Kidney (tissue), 14 donors: Measurements from ENCODE around the gene ZNF627. TPM values are rescaled to one million over a fixed set of nuclear protein-coding genes. Genes with fewer than 3 reads are reported as not detected.

Source experiments
- DNase-seq, 5 donors: peaks; one replicate each; pipeline ENCODE4 v3.0.0-alpha.2; 2013 to 2020
- FAIRE-seq: peaks from 2 replicates; lab custom pipeline; 2012; peaks lifted over from hg19 to GRCh38; lab: Jason Lieb, UNC
- H3K27ac ChIP-seq, 2 donors: one replicate each; pipeline ENCODE4 v1.7.0; 2013; ENCODE audit warnings: low read depth in 2 of 2, low read length in 2 of 2, inconsistent platforms in 1 of 2
- H3K27me3 ChIP-seq: one replicate; pipeline ENCODE4 v1.7.1; 2013; ENCODE audit warnings: low read length, inconsistent platforms; ENCODE audit not compliant: control insufficient read depth, insufficient read depth
- H3K36me3 ChIP-seq, 3 donors: one replicate each; pipeline versions ENCODE4 v1.7.0 to v1.7.1; 2013; ENCODE audit warnings: low read length in 3 of 3, control low read depth in 1 of 3, inconsistent platforms in 1 of 3; ENCODE audit not compliant: insufficient read depth in 3 of 3, control insufficient read depth in 2 of 3
- H3K4me1 ChIP-seq, 3 donors: one replicate each; pipeline versions ENCODE4 v1.7.0 to v1.7.1; 2013; ENCODE audit warnings: low read length in 3 of 3, inconsistent platforms in 1 of 3, low read depth in 1 of 3; ENCODE audit not compliant: control insufficient read depth in 2 of 3, insufficient read depth in 2 of 3
- H3K4me3 ChIP-seq, 3 donors: one replicate each; pipeline versions ENCODE4 v1.7.0 to v1.8.1; 2013; ENCODE audit warnings: low read length in 3 of 3, control low read depth in 1 of 3, inconsistent platforms in 1 of 3
- H3K9ac ChIP-seq, 3 donors: one replicate each; pipeline versions ENCODE4 v1.7.0 to v1.7.1; 2013; ENCODE audit warnings: low read length in 3 of 3, control low read depth in 1 of 3, inconsistent platforms in 1 of 3
- H3K9me3 ChIP-seq, 3 donors: one replicate each; pipeline versions ENCODE4 v1.7.0 to v1.7.1; 2013; ENCODE audit warnings: low read length in 3 of 3, control low read depth in 1 of 3, inconsistent platforms in 1 of 3; ENCODE audit not compliant: control insufficient read depth in 2 of 3, insufficient read depth in 1 of 3
- intact Hi-C: fragments of 100-400 bp; cut with DNase I; formaldehyde crosslinking; loops from one replicate; pipeline ENCODE4 v1.11.1; 2022
- polyA plus RNA-seq: library from polyadenylated mRNA; stranded (reverse); fragments of 350-450 nt; fragmentation: Illumina TruSeq; extraction: RNeasy Lipid Tissue Mini Kit (QIAGEN cat#74804); gene quantifications from one replicate; pipeline ENCODE4 v1.2.3, GENCODE V29; 2014; ENCODE audit warnings: low read depth, low replicate concordance; ENCODE audit not compliant: insufficient read depth
- total RNA-seq: library from RNA; stranded (reverse); fragmentation: NEBNext Ultra II Directional; extraction: Animal tissue kit (Norgen Biotek cat#: 25700); gene quantifications from one replicate; pipeline ENCODE4 v1.2.1, GENCODE V29; 2021
- TF ChIP-seq, protein P1 (sequence below): IDR thresholded peaks from 3 replicates; pipeline ENCODE4 v1.5.1; 2012; ENCODE audit warnings: mild to moderate bottlenecking, moderate library complexity, borderline replicate concordance; ENCODE audit not compliant: insufficient read depth; ENCODE audit errors: extremely low read depth
- donor health status: control.
- donor health status: control.
- donor health status: control.
- donor health status: control.
- donor health status: control.
- donor health status: DM: yes; HTN: yes; CAD: no.
- donor health status: Normal renal cell carcinoma (clear cell type).

The ZNF627 gene
- total and polyA plus RNA-seq, 2 donors from 2014 or later = 8.4 to 20.8 TPM

GRCh38 chr19:11639602-11640471 is 42.6 kb downstream of the ZNF627 start:
- no peaks in the 10 kb centered on the region for H3K36me3 ChIP-seq
- H3K9ac ChIP-seq = peak overlapping the region in 2 of 3 donors; percentile 55 to 62
- FAIRE-seq = peak; percentile 80
- H3K4me3 ChIP-seq = peak overlapping the region; percentile 65 to 73 (median 72)
- DNase-seq = peak; percentile 98 to 99 (median 99)
- no peaks in the 10 kb centered on the region for H3K27me3 ChIP-seq
- peaks cover 0 to 5% (median 0%) of the 10 kb centered on the region in 3 donors for H3K4me1 ChIP-seq
- TF ChIP-seq, protein P1, sequence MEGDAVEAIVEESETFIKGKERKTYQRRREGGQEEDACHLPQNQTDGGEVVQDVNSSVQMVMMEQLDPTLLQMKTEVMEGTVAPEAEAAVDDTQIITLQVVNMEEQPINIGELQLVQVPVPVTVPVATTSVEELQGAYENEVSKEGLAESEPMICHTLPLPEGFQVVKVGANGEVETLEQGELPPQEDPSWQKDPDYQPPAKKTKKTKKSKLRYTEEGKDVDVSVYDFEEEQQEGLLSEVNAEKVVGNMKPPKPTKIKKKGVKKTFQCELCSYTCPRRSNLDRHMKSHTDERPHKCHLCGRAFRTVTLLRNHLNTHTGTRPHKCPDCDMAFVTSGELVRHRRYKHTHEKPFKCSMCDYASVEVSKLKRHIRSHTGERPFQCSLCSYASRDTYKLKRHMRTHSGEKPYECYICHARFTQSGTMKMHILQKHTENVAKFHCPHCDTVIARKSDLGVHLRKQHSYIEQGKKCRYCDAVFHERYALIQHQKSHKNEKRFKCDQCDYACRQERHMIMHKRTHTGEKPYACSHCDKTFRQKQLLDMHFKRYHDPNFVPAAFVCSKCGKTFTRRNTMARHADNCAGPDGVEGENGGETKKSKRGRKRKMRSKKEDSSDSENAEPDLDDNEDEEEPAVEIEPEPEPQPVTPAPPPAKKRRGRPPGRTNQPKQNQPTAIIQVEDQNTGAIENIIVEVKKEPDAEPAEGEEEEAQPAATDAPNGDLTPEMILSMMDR = no peak
- intact Hi-C loops = no loop called here
- H3K9me3 ChIP-seq = no peaks in the 10 kb centered on the region
- H3K27ac ChIP-seq = peak overlapping the region; percentile 67 to 69

DNA sequence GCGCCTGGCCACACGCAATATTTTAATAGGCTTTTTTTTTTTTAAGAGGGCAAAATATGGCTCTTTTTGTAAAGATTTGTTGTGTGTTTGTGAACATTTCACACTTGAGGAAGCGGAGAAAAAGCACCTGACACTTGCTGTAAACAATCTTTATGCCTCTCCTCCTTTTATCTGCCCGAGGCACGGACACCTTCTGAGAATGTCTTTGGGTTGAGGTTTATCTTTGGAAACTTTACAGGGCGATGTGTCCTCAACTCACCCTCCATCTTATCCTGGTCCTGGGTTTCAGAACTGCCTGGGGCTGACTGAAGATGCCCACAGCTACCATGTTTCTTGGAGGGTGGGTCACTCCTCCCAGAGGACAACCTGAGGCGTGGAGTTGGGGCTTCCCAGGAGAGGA is 44.0 kb downstream of the ZNF627 start:
- TF ChIP-seq, protein P1 = no peak
- H3K36me3 ChIP-seq = no peaks in the 10 kb centered on the region
- H3K4me3 ChIP-seq = no peak overlapping the region
- peaks cover 0 to 5% (median 0%) of the 10 kb centered on the region in 3 donors for H3K4me1 ChIP-seq
- H3K9ac ChIP-seq = no peak overlapping the region
- no peaks in the 10 kb centered on the region for H3K27me3 ChIP-seq
- no peak for DNase-seq
- H3K27ac ChIP-seq = no peak overlapping the region
- FAIRE-seq = no peak
- H3K9me3 ChIP-seq = no peaks in the 10 kb centered on the region
- intact Hi-C loops = no loop called here

- Histone ChIP-seq H3K9ac (no peak overlapping the region), H3K4me3 (no peak overlapping the region), H3K36me3 (no peaks in the 10 kb centered on the region), H3K9me3 (no peaks in the 10 kb centered on the region), H3K27me3 (no peaks in the 10 kb centered on the region), H3K4me1 (peaks cover 0 to 5% (median 0%) of the 10 kb centered on the region in 3 donors), H3K27ac (no peak overlapping the region)
- intact Hi-C loops = no loop called here
- no peak for FAIRE-seq
- TF ChIP-seq, protein P1 = no peak
- DNase-seq = no peak
These were observed 45.6 kb downstream of the ZNF627 start for GRCh38 chr19:11642902-11643301.
